ENCODE data around the gene CACHD1.

GRCh38 chr1:64497088-64497883 is 27.4 kb downstream of the CACHD1 start:
- TF ChIP-seq EZH2phosphoT487 (IDR thresholded peaks at IDR 0.05; ENCODE audit: low read depth) (no peak), CTCF (IDR thresholded peaks at IDR 0.05; ENCODE audit: low read depth, low read length) (no peak)
